ENCODE measurements around the gene EDEM1.

GRCh38 chr3:5240740-5241139, 53.2 kb downstream of the EDEM1 start:
- TF ChIP-seq CTCF (IDR thresholded peaks at IDR 0.05; ENCODE audit: insufficient read depth, low read length, poor library complexity, severe bottlenecking) (no peak), EZH2phosphoT487 (conservative IDR thresholded peaks at IDR 0.05; ENCODE audit: low read length) (no peak)
